ENCODE results near the gene RAB1A.
"Not testable (repeated sequence)": the region's sequence is repeated elsewhere in the genome, so short reads cannot be mapped to it uniquely, and the experiment has no call there.

RAB1A gene

DNA sequence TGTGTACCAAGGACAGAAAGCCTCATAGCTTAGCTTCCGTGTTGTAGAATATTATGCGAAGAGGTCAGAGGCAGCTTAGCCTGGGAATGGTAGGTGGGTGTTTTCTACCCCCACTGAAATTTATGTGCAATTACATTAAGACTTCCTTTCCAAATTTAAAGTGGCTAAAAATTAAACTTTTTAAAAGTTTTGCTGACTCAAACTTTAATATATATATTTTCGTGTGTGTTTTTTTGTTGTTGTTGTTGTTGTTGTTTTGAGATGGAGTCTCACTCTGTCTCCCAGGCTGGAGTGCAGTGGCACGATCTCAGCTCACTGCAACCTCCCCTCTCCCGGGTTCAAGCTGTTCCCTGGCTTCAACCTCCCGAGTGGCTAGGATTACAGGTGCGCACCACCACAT lies 4.3 kb upstream of the RAB1A start:
- no peak for DNase-seq

DNA sequence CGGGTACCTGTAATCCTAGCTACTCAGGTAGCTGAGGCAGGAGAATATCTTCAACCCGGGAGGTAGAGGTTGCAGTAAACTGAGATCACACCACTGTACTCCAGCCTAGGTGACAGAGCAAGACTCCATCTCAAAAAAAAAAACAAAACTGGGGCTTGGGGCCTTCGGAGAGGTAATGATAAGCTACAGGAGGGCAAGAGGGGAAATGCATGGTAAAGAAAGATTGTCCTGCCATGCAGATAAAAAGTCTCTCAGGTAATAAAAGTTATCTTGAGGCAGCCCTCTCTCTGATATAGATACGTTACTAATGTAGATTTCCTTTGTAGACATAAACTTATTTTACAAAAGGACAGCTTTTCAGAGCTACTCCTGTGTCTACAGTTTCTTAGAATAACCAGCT lies 3.7 kb upstream of the RAB1A start:
- no peak for DNase-seq

DNA sequence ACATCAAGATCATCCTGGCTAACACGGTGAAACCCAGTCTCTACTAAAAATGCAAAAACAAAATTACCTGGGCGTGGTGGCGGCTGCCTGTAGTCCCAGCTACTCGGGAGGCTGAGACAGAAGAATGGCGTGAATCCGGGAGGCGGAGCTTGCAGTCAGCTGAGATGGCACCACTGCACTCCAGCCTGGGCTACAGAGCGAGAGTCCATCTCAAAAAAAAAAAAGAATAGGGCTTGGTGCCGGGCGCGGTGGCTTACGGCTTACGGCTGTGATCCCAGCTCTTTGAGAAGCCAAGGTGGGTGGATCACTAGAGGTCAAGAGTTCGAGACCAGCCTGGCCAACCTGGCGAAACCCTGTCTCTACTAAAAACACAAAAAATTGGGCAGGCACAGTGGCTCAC lies 3.0 kb upstream of the RAB1A start:
- not testable (repeated sequence) for DNase-seq

DNA sequence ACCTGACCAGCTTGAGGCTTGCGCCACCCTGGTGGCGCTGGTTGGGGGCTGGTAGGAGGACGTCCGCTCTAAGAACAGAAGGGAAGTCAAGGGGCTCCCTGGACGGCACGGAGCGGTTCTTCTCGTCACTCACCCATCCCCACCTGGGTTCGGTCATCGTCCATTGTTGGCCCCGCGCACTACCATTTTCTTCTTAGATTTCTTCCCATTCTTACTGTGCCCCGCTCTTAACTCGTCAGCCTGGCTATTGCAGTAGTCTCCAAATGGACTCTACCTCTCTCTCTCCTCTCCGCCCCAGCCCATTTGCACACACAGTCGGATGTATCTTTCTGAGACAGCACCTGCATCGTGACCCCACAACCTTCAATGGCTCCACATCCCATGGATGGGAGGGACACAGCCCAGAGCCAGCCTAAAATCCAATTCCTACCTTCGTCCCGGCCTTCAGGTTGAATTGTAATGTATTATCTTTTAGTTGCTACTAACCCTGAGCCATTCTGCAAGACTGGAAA lies 814 bp upstream of the RAB1A start:
- DNase-seq: no peak

DNA sequence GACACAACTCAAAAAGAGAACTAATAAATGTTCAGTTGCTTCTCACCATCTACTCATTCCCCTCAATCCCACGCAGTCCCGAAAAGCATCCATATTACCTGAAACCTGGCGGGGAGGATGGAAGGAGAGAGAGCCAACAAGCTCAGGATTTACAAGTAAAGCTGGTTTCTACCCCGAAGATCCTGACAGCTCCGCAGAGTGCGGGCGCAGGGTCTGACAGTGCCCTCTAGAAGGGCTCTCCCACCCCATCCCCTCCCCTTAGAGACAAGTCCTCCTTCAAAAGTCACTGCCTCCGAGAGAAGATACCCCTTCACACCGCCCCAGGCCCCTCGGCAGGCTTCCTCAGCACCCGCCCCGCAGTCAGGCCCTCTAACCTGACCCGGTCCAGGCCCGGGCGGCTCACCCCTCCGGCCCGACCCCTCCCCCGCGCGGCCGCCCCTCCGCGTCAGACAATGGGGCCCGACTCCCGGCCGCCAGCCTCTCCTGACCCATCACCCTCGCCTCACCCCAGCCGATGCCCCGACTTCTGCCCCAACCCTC lies 550 bp downstream of the RAB1A start:
- DNase-seq: peak; percentile 50

DNA sequence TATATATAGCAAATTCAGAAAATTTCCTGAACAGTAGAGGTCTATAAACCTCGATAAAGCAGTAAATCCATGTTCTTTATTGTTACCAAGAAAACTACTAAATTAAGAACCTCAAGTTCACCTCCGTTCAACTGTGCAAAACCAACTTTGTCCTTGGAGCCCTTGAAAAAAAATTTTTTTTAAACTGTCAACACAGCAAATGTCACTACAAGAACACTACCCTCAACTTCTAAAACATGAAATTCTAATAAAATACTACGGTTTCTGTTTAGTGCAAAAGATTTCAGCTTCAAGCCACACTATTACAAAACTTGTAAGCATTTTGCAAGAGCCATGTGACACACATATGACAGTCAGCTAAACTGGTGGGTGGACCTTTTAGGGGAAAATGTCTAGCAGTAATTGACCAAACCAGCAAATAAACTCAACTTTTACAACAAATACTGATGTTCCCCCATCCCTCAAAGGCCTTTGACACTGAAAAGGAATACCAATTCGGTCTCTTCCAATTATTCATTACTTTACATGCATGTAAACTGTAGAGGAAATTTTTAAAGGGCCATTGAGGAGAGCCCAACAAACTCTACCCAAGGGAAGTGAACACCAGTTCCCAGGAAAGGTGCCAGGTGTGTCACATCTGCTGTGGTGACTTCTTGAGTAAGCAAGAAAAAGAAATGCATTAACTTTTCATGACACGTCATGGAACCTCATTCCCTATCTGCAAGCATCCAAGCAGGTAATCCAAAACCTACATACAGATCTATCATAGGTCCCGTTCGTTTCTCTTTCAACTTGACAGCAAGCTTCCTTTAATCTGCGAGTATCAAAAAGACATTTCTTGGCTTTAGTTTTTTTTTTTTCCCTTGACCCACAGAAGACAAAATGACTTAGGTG lies 1.4 kb downstream of the RAB1A start:
- peak; percentile 16 for DNase-seq

DNA sequence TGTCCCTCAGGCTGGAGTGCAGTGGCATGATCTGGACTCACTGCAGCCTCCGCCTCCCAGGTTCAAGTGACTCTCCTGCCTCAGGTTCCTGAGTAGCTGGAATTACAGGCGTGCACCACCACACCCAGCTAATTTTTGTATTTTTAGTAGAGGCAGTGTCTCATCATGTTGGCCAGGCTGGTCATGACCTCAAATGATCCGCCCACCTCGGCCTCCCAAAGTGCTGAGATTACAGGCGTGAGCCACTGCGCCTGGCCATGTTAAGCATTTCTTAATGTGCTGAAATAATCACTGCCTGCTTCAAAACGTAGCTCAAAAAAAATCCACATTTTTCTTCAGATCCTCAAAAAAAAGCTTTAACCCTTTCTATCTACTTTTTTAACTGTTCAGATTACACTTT lies 4.4 kb downstream of the RAB1A start:
- not testable (repeated sequence) for DNase-seq

DNA sequence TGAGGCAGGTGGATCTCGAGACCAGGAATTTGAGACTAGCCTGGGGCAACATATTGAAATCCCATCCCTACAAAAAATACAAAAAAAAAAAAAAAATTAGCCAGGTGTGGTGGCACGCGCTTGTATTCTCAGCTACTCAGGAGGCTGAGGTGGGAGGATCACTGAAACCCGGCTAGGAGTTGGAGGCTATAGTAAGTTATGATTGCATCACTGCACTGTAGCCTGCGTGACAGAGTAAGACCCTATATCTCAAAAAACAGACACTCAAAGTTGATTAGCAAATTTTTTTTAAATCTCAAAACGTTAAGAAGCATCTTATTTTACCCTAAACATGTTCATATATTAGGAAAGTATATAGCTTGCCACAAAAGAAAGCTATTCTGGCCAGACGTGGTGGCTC lies 7.6 kb downstream of the RAB1A start:
- DNase-seq: no peak

DNA sequence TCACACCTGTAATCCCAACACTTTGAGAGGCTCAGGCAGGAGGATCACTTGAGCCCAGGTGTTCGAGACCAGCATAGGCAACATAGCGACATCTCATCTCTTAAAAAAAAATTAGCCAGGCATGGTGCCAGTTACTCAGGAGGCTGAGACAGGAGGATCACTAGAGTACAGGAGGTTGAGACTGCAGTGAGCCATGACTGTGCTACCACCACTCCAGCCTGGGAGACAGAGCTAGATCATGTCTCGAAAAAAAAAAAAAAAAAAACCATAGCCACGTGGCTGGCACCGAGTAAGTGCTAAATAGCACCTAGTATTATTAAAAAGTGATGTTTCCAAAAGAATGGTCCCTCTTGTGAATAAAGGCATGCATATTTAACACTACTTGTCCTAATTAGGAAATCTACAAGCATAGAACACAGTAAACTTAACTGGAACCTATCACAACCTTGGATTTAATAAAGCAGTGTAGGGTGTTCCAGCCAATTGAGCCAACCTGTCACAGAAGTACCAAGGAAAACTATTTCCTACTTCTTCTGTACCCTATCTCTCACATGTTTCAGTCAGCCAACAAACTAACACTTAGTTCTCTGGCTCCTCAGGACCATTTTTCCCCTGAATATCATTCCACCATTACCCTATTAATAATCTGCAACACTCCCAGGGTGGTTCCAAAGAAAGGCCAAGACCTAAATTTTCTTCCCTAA lies 8.8 kb downstream of the RAB1A start:
- no peak for DNase-seq

DNA sequence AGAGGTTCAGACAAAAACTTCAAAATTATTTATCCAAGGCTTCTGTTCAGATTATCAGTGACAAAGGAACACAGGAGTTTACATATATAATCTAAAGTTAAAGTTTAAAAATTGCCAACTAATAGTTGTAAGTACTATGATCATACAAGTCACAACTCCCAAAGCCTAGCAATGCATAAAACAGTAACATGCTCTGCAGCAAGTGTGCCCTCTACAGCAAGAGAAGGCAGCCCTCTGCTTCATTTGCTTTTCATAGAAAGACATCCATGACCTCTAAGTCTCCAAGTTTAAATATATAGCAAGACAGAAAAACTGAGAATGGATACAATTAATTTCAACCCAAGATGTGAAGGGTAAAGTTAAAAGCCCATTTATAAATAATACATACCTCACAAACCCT lies 13.3 kb downstream of the RAB1A start:
- no peak for DNase-seq

DNA sequence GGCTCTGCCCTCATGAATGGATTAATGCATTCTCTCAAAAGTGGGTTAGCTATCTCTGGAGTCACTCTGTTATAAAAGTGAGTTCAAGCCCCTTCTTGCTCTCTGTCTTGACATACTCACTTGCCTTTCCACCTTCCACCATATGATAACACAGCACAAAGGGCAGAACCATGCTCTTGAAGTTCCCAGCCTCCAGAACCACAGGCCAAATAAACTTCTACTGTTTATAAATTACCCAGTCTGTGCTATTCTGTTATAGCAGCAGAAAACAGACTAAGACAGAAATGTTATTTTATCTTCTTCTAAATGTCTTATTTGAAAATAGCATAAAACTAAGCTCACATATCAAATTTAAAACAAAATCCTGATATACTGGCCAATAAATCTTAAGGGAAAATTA lies 15.0 kb downstream of the RAB1A start:
- DNase-seq: no peak

DNA sequence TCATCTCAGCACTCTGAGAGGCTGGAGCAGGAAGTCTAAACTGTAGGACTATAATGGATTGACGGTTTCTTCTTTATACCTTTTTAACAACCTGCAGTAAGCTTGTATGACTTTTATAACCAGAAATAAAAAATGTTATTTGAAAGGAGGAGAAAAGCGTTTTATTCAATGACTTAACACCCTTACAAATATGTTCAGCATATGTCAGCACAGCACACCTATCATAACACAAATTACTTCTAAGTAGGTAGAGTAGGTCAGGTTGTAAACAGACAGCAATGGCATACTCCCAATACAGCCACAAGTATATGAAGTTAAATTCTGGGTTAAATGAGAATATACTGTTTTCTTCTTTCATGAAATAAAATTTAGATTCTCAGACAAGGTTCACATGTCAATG lies 16.1 kb downstream of the RAB1A start:
- no peak for DNase-seq

DNA sequence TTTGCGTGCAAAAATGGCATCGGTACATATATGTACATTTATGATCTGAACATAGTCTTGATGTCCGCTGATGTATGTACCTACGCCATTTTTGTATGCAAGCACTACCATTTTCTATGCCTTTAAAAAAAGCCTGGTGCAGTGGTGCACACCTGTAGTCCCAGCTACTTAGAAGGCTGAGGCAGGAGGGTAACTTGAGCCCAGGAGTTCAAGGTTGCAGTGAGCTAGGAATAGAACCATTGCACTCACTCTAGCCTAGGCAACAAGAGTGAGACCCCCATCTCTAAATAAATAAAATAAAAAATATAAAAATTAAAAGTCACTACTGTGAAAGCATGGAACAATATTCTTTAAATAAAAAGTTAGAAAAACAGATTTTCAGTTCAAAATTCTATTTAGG lies 16.7 kb downstream of the RAB1A start:
- no peak for DNase-seq

DNA sequence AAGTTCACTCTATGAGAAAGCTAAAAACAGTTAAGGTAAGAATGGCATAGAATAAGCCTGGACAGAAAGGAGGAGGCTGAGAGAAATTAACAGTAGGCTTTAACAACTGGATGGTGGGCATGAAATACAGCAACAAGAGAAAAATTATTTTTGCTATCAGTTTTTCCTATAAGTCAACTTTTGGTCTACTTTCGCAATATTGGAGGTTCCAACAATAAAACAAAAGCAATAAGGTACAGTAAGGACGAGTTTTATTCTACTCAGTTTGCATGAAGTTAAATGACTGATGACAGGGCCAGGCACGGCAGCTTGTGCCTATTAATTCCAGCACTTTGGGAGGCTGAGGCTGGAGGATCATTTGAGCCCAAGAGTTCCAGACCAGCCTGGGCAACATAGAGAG lies 17.3 kb downstream of the RAB1A start:
- DNase-seq: no peak

DNA sequence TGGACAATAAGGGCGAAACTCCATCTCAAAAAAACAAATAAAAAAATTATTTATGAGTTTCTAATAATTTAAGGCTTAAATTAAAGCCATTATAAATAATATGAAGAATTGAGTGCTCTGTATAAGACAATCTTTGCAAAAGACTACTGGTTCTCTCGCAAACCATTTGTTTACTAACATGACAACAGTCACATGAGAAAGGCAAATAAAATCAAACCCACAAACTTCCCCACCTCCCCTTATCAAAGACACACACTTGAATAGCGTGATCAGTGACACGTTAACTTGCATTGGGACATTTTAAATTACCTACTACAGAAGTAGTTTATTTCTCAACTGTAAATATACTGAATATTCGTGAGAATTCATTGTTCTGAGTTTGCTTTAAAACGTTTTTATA lies 21.1 kb downstream of the RAB1A start:
- no peak for DNase-seq

DNA sequence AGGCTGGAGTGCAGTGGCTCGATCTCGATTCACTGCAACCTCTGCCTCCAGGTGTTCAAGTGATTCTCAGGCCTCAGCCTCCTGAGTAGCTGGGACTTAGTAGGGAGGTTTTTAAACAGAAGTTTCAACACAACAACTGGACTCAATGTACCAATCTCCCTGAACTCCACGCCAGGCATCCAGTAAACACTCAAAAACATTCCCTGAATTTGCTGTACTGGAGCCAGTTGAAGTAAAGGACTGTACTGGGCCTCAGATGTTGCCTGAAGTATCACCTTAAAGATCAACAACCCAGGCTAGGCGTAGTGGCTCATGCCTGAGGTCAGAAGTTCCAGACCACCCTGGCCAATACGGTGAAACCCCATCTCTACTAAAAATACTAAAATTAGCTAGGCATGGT lies 22.4 kb downstream of the RAB1A start:
- DNase-seq: no peak

DNA sequence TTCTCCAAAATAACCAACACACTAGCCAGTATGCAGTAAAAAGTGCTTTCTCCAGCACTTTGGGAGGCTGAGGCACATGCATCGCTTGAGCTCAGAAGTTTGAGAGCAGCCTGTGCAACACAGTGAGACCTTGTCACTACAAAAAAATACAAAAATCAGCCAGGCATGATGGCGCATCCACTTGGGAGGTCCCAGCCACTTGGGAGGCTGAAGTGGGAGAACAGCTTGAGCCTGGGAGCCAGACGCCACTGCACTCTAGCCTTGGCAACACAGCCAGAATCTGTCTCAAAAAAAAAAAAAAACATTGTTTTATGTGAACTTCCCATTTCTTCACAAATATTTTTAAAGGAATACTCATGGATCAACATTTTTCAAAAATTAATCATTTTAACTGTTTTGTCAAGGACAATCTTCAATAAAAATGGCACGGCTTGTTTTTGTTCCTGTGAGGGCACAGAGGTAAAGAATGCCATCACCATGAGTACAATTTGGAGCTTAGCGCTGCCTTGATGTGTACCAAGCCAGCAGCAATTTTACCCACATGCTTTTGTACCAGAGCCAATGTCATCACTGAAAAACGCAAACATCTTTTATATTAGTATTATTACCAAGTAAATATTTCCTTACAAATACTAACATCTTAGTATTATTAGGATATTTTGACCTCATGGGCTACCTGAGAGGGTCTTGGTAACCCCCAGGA lies 26.7 kb downstream of the RAB1A start:
- no peak for DNase-seq

DNA sequence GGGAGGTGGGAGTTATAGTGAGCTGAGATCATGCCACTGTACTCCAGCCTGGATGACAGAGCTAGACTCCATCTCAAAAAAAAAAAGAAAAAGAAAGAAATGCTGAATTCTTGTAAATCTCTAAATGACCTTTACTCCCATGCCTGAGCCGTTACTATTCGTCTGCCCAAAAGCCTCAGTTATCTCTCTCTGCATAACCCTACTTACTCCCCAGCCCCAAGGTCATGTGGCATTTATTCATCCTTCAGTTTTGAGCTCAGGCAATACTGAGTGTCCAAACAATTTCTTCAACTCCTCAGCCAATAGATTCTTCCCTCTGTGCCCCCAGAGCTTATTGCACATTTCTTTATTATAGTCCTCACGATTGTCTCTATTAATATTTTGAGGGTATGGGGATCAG lies 28.8 kb downstream of the RAB1A start:
- no peak for DNase-seq

DNA sequence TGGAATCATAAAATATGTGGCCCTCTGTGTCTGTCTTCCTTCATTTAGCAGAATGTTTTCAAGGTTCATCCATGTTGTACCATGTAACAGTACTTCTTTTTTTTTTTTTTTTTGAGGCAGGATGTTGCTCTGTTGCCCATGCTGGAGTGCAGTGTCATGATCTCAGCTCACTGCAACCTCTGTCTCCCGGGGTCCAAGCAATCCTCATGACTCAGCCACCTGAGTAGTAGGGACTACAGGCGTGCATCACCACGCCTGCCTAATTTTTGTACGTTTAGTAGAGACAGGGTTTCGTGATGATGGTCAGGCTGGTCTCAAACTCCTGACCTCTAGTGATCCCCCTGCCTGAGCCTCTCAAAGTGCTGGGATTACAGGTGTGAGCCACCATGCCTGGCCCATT lies 31.2 kb downstream of the RAB1A start:
- no peak for DNase-seq

DNA sequence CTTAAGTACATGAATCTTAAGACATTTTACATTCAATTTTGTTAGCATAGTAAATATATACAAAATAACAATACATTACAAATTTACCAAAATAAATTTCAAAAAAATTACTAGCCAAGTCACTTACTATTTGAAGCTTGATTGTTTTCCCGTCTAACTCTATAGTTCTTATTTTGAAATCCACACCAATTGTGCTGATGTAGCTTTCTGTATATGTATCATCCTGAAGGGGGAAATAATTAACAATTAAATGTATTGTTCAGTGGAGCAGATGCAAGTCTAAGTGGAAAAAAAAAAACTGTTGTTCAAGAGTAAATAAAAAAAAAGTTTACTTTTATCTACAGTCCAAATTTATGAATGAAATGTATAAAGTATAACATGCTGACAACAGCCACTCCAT lies 32.1 kb downstream of the RAB1A start:
- no peak for DNase-seq

DNA sequence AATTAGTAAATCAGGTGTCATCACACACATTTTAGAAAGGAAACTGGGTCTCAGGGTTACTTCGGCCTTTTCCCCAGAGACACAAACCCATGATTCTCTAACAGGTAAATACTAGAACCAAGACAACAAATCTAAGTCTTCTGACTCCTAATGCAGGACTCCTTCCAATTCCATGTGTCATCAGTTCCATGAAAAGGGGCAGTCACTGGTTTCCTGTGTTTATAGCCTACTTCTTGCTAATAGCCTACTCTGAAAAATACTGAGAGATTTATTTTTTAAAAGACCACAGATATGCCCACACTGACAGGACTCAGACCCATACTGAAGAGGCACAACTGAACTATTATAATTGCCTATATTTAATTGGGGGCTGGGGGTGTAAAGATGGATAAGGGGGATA lies 33.0 kb downstream of the RAB1A start:
- no peak for DNase-seq

DNA sequence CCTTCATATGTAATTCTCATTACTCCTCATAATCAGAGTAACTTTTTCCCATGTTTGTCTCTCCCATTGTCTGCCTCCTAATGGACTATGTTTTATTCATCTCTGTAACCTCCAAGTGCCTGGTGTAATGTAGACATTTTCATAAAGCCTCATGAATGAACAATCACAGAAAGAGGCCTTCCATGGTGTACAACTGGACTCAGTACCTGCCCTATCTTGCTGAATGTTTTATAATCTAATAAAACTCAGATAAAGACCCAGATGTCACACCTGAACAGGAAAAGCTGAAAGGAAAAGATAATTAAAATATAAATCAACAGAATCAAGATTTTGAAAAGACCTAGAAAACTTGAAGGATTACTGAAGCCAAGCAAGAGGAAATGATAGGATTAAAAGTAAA lies 36.7 kb downstream of the RAB1A start:
- no peak for DNase-seq

DNA sequence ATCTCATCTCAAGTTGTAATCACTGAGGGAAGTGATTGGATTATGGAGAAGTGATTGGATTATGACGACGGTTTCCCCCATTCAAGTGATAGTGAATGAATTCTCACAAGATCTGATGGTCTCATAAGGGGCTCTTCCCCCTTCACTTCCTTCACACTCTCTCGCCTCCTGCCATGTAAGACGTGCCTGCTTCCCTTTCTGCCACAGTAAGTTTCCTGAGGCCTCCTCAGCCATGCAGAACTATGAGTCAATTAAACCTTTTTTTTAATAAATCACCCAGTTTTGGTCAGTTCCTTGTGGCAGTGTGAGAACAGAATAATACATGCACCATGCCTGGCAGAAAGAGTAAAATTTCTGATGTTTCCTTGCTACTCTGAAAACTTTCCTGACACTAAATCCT lies 37.1 kb downstream of the RAB1A start:
- DNase-seq: no peak
